Measurements from ENCODE around the gene GP2.

GP2 gene

GRCh38 chr16:20260215-20261009 is 66.9 kb downstream of the GP2 start:
- no peak for DNase-seq (ENCODE audit: low read depth, low spot score)
- H3K27ac ChIP-seq: no peak overlapping the region
